Esophagus muscularis mucosa (tissue), 3 donors: ENCODE results near the gene RAD51B.

Experiments used
- CTCF ChIP-seq, 3 experiments: fragments of 200-600 bp in 2 of 3; fragments of 450-650 bp in 1 of 3; sonication (generic) in 2 of 3; IDR thresholded peaks; one replicate each; pipeline ENCODE4 v1.5.1; 2017 to 2019; ENCODE audit warnings: antibody characterized with exemption in 3 of 3, mild to moderate bottlenecking in 2 of 3, moderate library complexity in 1 of 3
- POLR2A ChIP-seq: fragments of 450-650 bp; IDR thresholded peaks from one replicate; pipeline ENCODE4 v1.6.1; 2017; ENCODE audit warnings: antibody characterized with exemption, moderate library complexity, mild to moderate bottlenecking, low read depth

- TF ChIP-seq POLR2A, result no peak
- TF ChIP-seq CTCF (IDR thresholded peaks at IDR 0.05), result no peak
Observed at GRCh38 chr14:68728342-68729106, 908.9 kb downstream of the RAD51B start.
